A673 (cell line): ENCODE measurements around the gene ANKEF1. TPM values are rescaled to one million over a fixed set of nuclear protein-coding genes. Genes with fewer than 3 reads are reported as not detected.

Experiments used
- BruUV-seq: library from RNA; stranded (reverse); fragments of 400-500 nt; replicated peaks from 2 replicates; lab custom pipeline; 2021; lab: Mats Ljungman, UMichigan
- CTCF ChIA-PET: fragments of 300-600 bp; sonication (Branson Sonifier 250); formaldehyde crosslinking; loops from one replicate; lab custom pipeline; 2022; ENCODE audit warnings: antibody characterized with exemption; lab: Charles Lee
- POLR2A ChIA-PET: fragments of 300-600 bp; sonication (Branson Sonifier 250); formaldehyde crosslinking; loops from one replicate; lab custom pipeline; 2022; ENCODE audit warnings: antibody characterized with exemption; ENCODE audit not compliant: low non-redundant PET; lab: Charles Lee
- DNase-seq: peaks from one replicate; pipeline ENCODE4 v3.0.0-alpha.2; 2015; ENCODE audit warnings: low spot score
- H3K27ac ChIP-seq: fragments of 200-600 bp; sonication (generic); 2 replicates; pipeline ENCODE4 v1.5.1; 2016; ENCODE audit warnings: mixed run types, low read depth, mild to moderate bottlenecking, mixed read lengths, antibody characterized with exemption, low read length; ENCODE audit not compliant: poor library complexity, severe bottlenecking
- H3K27me3 ChIP-seq: fragments of 200-600 bp; sonication (generic); replicated peaks from 2 replicates; pipeline ENCODE4 v1.6.1; 2017; ENCODE audit warnings: mixed run types, low read depth, mild to moderate bottlenecking, mixed read lengths, antibody characterized with exemption, low read length; ENCODE audit not compliant: insufficient read depth, poor library complexity
- H3K36me3 ChIP-seq: fragments of 200-600 bp; sonication (generic); 2 replicates; pipeline ENCODE4 v1.6.1; 2016; ENCODE audit warnings: mixed run types, mild to moderate bottlenecking, mixed read lengths, antibody characterized with exemption, low read length; ENCODE audit not compliant: insufficient read depth, poor library complexity, severe bottlenecking
- H3K4me1 ChIP-seq: fragments of 200-600 bp; sonication (generic); 2 replicates; pipeline ENCODE4 v1.6.1; 2017; ENCODE audit warnings: mixed run types, mild to moderate bottlenecking, mixed read lengths, antibody characterized with exemption, low read length; ENCODE audit not compliant: insufficient read depth, poor library complexity, severe bottlenecking
- H3K4me3 ChIP-seq: fragments of 200-600 bp; sonication (generic); 2 replicates; pipeline ENCODE4 v1.5.1; 2016; ENCODE audit warnings: low read depth, mixed run types, mild to moderate bottlenecking, mixed read lengths, low read length; ENCODE audit not compliant: poor library complexity, severe bottlenecking
- H3K9me3 ChIP-seq: fragments of 200-600 bp; sonication (generic); 2 replicates; pipeline ENCODE4 v1.6.1; 2016; ENCODE audit warnings: mixed run types, low read depth, mild to moderate bottlenecking, mixed read lengths, antibody characterized with exemption, low read length; ENCODE audit not compliant: poor library complexity, severe bottlenecking
- CTCF ChIP-seq: fragments of 300-800, 200-600 bp; sonication (generic); conservative IDR thresholded peaks from 2 replicates; pipeline ENCODE4 v1.5.1; 2017; ENCODE audit warnings: low read depth, mild to moderate bottlenecking, antibody characterized with exemption, low read length, moderate library complexity, mixed read lengths
- EZH2 ChIP-seq: fragments of 200-600 bp; sonication (generic); IDR thresholded peaks from 2 replicates; pipeline ENCODE4 v1.6.1; 2017; ENCODE audit warnings: borderline replicate concordance, low read depth, mild to moderate bottlenecking, mixed read lengths, antibody characterized with exemption, low read length; ENCODE audit not compliant: poor library complexity, severe bottlenecking
- intact Hi-C: fragments of 100-400 bp; cut with micrococcal nuclease; formaldehyde crosslinking; loops from one replicate; pipeline ENCODE4 v1.10.0; 2022; ENCODE audit not compliant: unreplicated experiment
- total RNA-seq: library from RNA; stranded (reverse); gene quantifications from 2 replicates; pipeline ENCODE4 v1.2.3, GENCODE V29; 2021

ANKEF1 gene
- total RNA-seq, 1 experiment from 2014 or later, result 1.3 TPM

DNA sequence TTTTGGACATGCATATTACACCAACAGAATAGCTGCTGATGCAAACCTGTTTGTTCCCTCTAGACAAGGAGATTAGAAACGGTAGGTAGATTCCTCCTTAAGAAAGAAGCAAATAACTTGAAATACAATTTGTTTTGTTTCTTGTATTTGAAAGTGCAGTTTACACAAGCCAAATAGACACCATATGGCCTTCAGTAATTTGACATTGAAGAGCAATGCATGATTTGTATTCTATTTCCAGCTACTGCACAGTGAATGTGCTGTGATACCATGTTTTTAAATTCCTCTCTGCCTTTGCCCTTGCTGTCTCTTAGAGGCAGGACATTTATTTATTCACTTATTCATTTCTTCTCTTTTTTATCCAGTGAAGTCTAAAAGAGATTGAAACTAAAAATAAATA lies 31.9 kb upstream of the ANKEF1 start:
- H3K36me3 ChIP-seq, result no peaks in the 10 kb centered on the region
- BruUV-seq, result no TSS peak
- H3K27me3 ChIP-seq, result no peaks in the 10 kb centered on the region
- ChIA-PET CTCF (no interaction called here), POLR2A (no interaction called here)
- H3K27ac ChIP-seq, result no peak overlapping the region
- H3K4me3 ChIP-seq, result no peak overlapping the region
- no peak for DNase-seq
- no peaks in the 10 kb centered on the region for H3K9me3 ChIP-seq
- TF ChIP-seq CTCF, result no peak
- H3K4me1 ChIP-seq, result no peaks in the 10 kb centered on the region
- intact Hi-C loops, result no loop called here

- no peaks in the 10 kb centered on the region for H3K4me1 ChIP-seq
- H3K27ac ChIP-seq, result no peak overlapping the region
- no TSS peak for BruUV-seq
- ChIA-PET POLR2A (no interaction called here), CTCF (no interaction called here)
- no peak for DNase-seq
- H3K4me3 ChIP-seq, result no peak overlapping the region
- H3K36me3 ChIP-seq, result no peaks in the 10 kb centered on the region
- no peaks in the 10 kb centered on the region for H3K27me3 ChIP-seq
- H3K9me3 ChIP-seq, result no peaks in the 10 kb centered on the region
- no peak for TF ChIP-seq CTCF
- TF ChIP-seq EZH2, result no peak
- intact Hi-C loops, result no loop called here
These were observed 29.9 kb upstream of the ANKEF1 start for GRCh38 chr20:10004900-10005299.

DNA sequence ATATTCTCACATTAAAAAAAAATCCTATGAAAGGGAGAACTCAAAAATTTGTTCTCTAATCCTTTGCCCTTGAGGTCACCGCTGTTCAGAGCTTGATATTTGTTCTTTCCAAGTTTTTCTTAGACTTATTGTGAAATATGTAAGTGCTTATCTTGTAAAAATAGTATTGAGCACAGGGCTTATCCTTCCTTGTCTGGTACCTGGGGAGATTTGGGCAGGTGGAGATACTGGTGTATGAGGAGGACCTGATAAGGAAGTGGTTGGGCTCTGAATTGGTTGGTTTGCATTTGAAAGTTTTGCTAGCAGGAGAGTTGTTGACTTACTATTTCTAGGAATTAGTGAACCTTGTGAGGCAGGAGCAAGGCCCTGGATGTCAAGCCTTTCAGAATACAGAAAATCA lies 28.9 kb upstream of the ANKEF1 start:
- BruUV-seq, result no TSS peak
- no peaks in the 10 kb centered on the region for H3K27me3 ChIP-seq
- H3K4me1 ChIP-seq, result no peaks in the 10 kb centered on the region
- no peak for TF ChIP-seq CTCF
- TF ChIP-seq EZH2, result no peak
- no peak overlapping the region for H3K27ac ChIP-seq
- ChIA-PET POLR2A (no interaction called here), CTCF (no interaction called here)
- no peak overlapping the region for H3K4me3 ChIP-seq
- intact Hi-C loops, result no loop called here
- H3K9me3 ChIP-seq, result no peaks in the 10 kb centered on the region
- DNase-seq, result no peak
- H3K36me3 ChIP-seq, result no peaks in the 10 kb centered on the region
